ENCODE data around the gene INO80B.
"Not testable (repeated sequence)": the region's sequence is repeated elsewhere in the genome, so short reads cannot be mapped to it uniquely, and the experiment has no call there.

INO80B gene

GRCh38 chr2:74436848-74437695 is 17.8 kb upstream of the INO80B start:
- no peak for TF ChIP-seq POLR2A (IDR thresholded peaks at IDR 0.05; ENCODE audit: low read length)
- TF ChIP-seq GATA1 (IDR thresholded peaks at IDR 0.05; ENCODE audit: low read depth, low read length) = no peak
- DNase-seq = no peak

GRCh38 chr2:74438248-74438647 is 16.6 kb upstream of the INO80B start:
- DNase-seq = no peak
- TF ChIP-seq POLR2A (IDR thresholded peaks at IDR 0.05; ENCODE audit: low read length) = no peak
- TF ChIP-seq GATA1 (IDR thresholded peaks at IDR 0.05; ENCODE audit: low read depth, low read length) = no peak

GRCh38 chr2:74439373-74439772 is 15.5 kb upstream of the INO80B start:
- TF ChIP-seq POLR2A (IDR thresholded peaks at IDR 0.05; ENCODE audit: low read length) (no peak), GATA1 (IDR thresholded peaks at IDR 0.05; ENCODE audit: low read depth, low read length) (no peak)

GRCh38 chr2:74439803-74440377 is 15.0 kb upstream of the INO80B start:
- DNase-seq = no peak
- TF ChIP-seq GATA1 (IDR thresholded peaks at IDR 0.05; ENCODE audit: low read depth, low read length) (no peak), POLR2A (IDR thresholded peaks at IDR 0.05; ENCODE audit: low read length) (no peak)

More at GRCh38 chr2:74439373-74439772, 15.5 kb upstream of the INO80B start:
- DNase-seq = no peak

GRCh38 chr2:74440378-74441169 is 14.3 kb upstream of the INO80B start:
- TF ChIP-seq GATA1 (IDR thresholded peaks at IDR 0.05; ENCODE audit: low read depth, low read length) (no peak), POLR2A (IDR thresholded peaks at IDR 0.05; ENCODE audit: low read length) (no peak)
- peak; percentile 42 to 53 for DNase-seq

GRCh38 chr2:74441170-74441689 is 13.7 kb upstream of the INO80B start:
- DNase-seq = no peak
- TF ChIP-seq GATA1 (IDR thresholded peaks at IDR 0.05; ENCODE audit: low read depth, low read length) (no peak), POLR2A (IDR thresholded peaks at IDR 0.05; ENCODE audit: low read length) (no peak)

- TF ChIP-seq GATA1 (IDR thresholded peaks at IDR 0.05; ENCODE audit: low read depth, low read length) = no peak
- TF ChIP-seq POLR2A (IDR thresholded peaks at IDR 0.05; ENCODE audit: low read length) = no peak
- DNase-seq = no peak
These were observed 13.0 kb upstream of the INO80B start, which contains the start of gene RTKN for GRCh38 chr2:74441690-74442482. TSS of gene RTKN (minus strand) at chr2:74441937. CDS start at chr2:74441816, 121 bp downstream.

- DNase-seq = not testable (repeated sequence)
These were observed 12.2 kb upstream of the INO80B start for GRCh38 chr2:74442483-74443297.

GRCh38 chr2:74444498-74445318 is 10.2 kb upstream of the INO80B start:
- DNase-seq = no peak
- TF ChIP-seq POLR2A (IDR thresholded peaks at IDR 0.05; ENCODE audit: low read length) (no peak), GATA1 (IDR thresholded peaks at IDR 0.05; ENCODE audit: low read depth, low read length) (no peak)

- no peak for DNase-seq
- TF ChIP-seq POLR2A (IDR thresholded peaks at IDR 0.05; ENCODE audit: low read length) = no peak
- no peak for TF ChIP-seq GATA1 (IDR thresholded peaks at IDR 0.05; ENCODE audit: low read depth, low read length)
These were observed 7.5 kb upstream of the INO80B start for GRCh38 chr2:74447230-74447999.

- TF ChIP-seq GATA1 (IDR thresholded peaks at IDR 0.05; ENCODE audit: low read depth, low read length) (no peak), POLR2A (IDR thresholded peaks at IDR 0.05; ENCODE audit: low read length) (no peak)
- no peak for DNase-seq
These were observed 6.1 kb upstream of the INO80B start for GRCh38 chr2:74448771-74449170.
